EL (cell line): ENCODE data around the gene MON1A.
"Not testable (repeated sequence)": the region's sequence is repeated elsewhere in the genome, so short reads cannot be mapped to it uniquely, and the experiment has no call there.

ENCODE experiments used
- DNase-seq: peaks from one replicate; pipeline ENCODE4 v3.0.0-alpha.2; 2016

Gene MON1A

GRCh38 chr3:49929291-49930167, at the start of gene MON1A:
MON1A (minus strand) TSS chr3:49929811; CDS start chr3:49913346, 16,465 bp downstream.
- peak; percentile 95 for DNase-seq

- no peak for DNase-seq
Observed at GRCh38 chr3:49976942-49977341, 47.3 kb upstream of the MON1A start.

DNA sequence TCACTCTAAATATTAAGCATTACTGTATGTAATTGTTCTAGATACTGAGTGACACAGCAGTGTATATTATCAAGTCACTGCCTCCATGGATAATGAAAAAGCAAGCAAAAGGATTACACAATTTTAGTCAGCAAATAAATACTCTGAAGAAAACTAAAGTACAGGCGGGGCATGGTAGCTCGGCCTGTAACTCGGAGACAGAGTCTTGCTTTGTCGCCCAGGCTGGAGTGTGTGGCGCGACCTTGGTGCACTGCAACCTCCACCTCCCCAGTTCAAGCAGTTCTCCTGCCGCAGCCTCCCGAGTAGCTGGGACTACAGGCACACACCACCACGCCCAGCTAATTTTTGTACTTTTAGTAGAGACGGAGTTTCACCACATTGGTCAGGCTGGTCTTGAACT, 43.0 kb upstream of the MON1A start:
- DNase-seq, result no peak

GRCh38 chr3:49968346-49968745, 38.7 kb upstream of the MON1A start:
- DNase-seq, result no peak

DNA sequence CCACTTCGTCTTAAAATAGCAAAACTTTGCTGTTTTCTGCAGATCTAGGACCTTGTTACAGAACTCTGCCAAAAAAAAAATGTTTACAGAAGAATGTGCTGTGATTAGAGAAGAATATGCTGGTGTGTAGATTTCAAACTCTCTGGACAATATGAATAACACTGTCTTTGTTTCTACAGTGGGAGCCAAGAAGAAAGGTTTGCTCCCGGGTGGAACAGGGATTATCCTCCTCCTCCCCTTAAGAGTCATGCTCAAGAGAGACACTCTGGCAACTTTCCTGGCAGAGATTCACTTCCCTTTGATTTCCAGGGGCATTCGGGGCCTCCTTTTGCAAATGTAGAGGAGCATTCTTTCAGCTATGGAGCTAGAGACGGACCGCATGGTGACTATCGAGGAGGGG, 37.7 kb upstream of the MON1A start:
- DNase-seq, result no peak

- peak; percentile 16 for DNase-seq
Observed at GRCh38 chr3:49966233-49966942, 36.8 kb upstream of the MON1A start.

GRCh38 chr3:49955636-49956035, 26.0 kb upstream of the MON1A start:
- DNase-seq, result no peak

- DNase-seq, result no peak
Observed at GRCh38 chr3:49952924-49953323, 23.3 kb upstream of the MON1A start.

- no peak for DNase-seq
Observed at GRCh38 chr3:49942651-49943050, 13.0 kb upstream of the MON1A start.

GRCh38 chr3:49940667-49941249, 11.1 kb upstream of the MON1A start:
- DNase-seq, result no peak

GRCh38 chr3:49939858-49940666, 10.5 kb upstream of the MON1A start, which contains the start of gene RBM6:
RBM6 (plus strand) TSS chr3:49940150; CDS start chr3:49962642, 22,492 bp downstream.
- DNase-seq, result peak; percentile 95

DNA sequence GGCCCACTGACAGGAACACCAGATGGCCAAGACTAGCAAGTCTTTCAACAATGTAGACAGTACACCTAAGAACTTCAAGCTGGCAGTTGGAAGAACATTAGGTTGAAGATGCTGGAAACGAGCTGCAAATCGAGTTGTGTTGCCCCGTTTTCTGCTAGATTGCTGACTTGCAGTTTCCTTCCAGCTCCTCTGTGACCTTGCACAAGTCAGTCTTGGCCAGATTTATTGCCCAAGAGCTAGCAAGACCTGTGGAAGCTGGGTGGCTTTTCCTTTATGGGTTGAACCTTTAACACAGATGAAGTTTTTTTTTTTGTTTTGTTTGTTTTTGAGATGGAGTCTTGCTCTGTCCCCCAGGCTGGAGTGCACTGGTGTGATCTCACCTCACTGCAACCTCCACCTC, 7.5 kb upstream of the MON1A start:
- DNase-seq, result no peak

DNA sequence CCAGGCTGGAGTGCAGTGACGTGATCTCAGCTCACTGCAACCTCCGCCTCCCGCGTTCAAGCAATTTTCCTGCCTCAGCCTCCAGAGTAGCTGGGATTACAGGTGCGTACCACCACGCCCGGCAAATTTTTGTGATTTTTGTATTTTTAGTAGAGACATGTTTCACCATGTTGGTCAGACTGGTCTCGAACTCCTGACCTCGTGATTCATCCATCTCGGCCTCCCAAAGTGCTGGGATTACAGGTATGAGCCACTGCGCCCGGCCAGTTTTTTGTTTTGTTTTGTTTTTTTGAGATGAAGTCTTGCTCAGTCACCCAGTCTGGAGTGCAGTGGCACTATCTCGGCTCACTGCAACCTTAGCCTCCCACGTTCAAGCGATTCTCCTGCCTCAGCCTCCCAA, 2.7 kb upstream of the MON1A start:
- not testable (repeated sequence) for DNase-seq

- peak; percentile 29 for DNase-seq
Observed at GRCh38 chr3:49930922-49931321, 1.3 kb upstream of the MON1A start.

GRCh38 chr3:49930168-49930690, 618 bp upstream of the MON1A start:
- no peak for DNase-seq

- DNase-seq, result no peak
Observed at GRCh38 chr3:49928481-49929017, 1.1 kb downstream of the MON1A start.

DNA sequence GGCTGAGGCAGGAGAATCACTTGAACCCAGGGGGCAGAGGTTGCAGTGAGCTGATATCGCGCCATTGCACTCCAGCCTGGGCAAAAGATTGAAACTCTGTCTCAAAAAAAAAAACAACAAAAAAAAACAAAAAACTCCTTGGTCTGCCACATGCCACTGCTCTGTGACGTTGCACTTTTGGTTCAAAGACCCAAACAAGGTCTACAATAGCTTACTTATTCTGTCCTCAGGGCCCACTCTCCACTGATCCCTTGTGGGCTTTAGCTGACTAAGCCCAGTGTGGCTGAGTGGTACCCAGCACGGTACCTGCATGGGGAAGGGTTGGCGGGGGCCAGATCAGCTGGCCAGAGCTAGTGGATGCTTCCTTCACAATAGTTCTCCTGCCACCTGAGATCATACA, 1.8 kb downstream of the MON1A start:
- DNase-seq, result no peak

DNA sequence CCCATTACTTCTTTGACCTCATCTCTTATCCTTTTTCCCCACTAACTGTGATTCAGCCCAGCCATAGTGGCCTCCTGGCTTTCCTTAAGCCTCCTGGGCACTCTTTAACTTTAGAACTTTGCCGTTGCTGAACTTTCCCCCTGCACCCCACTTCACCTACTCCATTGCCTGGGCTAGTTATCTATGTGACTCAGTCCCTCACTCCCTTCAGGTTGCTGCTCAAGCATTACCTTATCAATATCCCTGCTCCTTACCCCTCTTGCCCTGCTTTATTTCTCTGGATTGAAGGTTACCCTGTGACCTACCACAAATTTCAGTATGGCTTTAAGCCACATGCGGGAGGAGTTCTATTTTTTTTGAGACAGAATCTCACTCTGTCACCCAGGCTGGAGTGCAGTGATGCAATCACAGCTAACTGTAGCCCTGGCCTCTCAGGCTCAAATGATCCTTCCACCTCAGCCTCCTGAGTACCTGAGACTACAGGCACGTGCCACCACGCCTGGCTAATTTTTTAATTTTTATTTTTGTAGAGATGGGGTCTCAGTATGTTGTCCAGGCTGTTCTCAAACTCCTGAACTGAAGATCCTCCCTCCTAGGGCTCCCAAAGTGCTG, 3.4 kb downstream of the MON1A start:
- no peak for DNase-seq

DNA sequence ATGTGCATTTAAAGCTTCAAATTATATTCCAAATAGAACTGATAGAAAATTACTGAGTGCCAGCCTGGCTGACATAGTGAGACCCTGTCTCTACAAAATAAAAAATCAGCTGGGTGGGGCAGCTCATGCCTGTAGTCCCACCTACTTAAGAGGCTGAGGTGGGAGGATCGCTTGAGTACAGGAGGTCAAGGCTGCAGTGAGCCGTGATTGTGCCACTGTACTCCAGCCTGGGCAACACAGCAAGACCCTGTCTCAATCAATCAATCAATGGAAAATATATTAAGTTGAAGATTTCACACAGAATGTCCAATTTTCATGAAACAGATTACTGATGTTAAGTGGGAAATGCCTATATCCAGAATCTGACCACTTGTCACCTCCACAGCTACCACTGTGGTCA, 4.1 kb downstream of the MON1A start:
- DNase-seq, result no peak

DNA sequence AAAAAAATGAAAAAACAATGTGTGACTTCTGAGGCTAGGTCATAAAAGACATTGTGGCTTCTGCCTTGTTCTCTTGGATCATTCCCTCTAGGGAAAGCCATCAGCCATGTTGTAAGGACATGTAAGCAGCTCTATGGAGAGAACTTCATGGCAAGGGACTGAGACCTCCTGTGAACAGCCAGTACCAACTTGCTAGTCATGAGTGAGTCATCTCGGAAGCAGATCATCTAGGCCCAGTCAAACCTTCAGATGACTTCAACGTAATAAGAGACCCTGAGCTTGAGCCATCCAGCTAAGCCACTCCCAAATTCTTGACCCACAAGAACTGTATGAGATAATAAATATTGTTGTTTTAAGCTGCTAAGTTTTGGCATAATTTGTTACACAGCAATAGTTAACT, 4.9 kb downstream of the MON1A start:
- DNase-seq, result peak; percentile 85

DNA sequence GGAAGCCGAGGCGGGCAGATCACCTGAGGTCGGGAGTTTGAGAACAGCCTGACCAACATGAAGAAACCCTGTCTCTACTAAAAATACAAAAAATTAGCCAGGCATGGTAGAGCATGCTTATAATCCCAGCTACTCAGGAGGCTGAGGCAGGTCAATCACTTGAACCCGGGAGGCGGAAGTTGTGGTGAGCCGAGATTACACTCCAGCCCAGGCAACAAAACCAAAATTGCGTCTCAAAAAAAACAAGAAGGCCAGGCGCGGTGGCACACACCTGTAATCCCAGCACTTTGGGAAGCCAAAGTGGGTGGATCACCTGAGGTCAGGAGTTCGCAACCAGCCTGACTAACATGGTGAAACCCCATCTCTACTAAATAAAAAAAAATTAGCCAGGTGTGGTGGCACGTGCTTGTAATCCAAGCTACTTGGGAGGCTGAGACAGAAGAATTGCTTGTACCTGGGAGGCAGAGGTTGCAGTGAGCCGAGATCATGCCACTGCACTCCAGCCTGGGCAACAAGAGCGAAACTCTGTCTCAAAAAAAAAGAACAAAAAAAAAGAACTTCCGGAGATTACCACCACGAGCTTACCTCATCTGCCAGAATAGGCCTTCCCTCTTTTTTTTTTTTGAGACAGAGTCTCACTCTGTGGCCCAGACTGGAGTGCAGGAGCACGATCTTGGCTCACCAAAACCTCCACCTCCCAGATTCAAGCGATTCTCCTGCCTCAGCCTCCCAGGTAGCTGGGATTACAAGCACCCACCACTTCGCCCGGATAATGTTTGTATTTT, 11.6 kb downstream of the MON1A start:
- DNase-seq, result not testable (repeated sequence)
